Muscle of leg (tissue), 11 donors: ENCODE measurements around the gene PTPN22. TPM values are rescaled to one million over a fixed set of nuclear protein-coding genes. Genes with fewer than 3 reads are reported as not detected.

Experiments used
- DNase-seq: peaks from one replicate; pipeline ENCODE4 v3.0.0; 2013
- H3K27ac ChIP-seq: one replicate; pipeline ENCODE4 v1.5.1; 2013; ENCODE audit warnings: mild to moderate bottlenecking, low read length, control low read depth
- H3K27me3 ChIP-seq: one replicate; pipeline ENCODE4 v1.6.1; 2013; ENCODE audit warnings: low read length; ENCODE audit not compliant: control insufficient read depth, insufficient read depth
- H3K36me3 ChIP-seq: one replicate; pipeline ENCODE4 v1.6.1; 2013; ENCODE audit warnings: low read length; ENCODE audit not compliant: control insufficient read depth, insufficient read depth
- H3K4me1 ChIP-seq: one replicate; pipeline ENCODE4 v1.6.1; 2013; ENCODE audit warnings: low read length; ENCODE audit not compliant: control insufficient read depth, insufficient read depth
- H3K4me3 ChIP-seq: one replicate; pipeline ENCODE4 v1.5.1; 2013; ENCODE audit warnings: low read length, control low read depth
- H3K9me3 ChIP-seq: replicated peaks from 2 replicates; pipeline ENCODE4 v1.6.1; 2013; ENCODE audit warnings: low read depth, low read length; ENCODE audit not compliant: control insufficient read depth
- WGBS: methylation state at CpG from one replicate; pipeline ENCODE4 v1.1.5; 2013; ENCODE audit warnings: missing lambda C conversion rate; ENCODE audit not compliant: insufficient coverage; 5-methylcytosine and 5-hydroxymethylcytosine counted together
- polyA plus RNA-seq, 8 donors: library from polyadenylated mRNA; unstranded; fragments of 120-200 nt; gene quantifications; one replicate each; pipeline versions ENCODE4 v1.2.1 to v1.2.3, GENCODE V29; 2013; ENCODE audit warnings: inconsistent platforms in 1 of 8, low replicate concordance in 1 of 8; ENCODE audit not compliant: insufficient read length in 8 of 8, insufficient read depth in 1 of 8
- total RNA-seq: library from RNA; stranded (reverse); fragments of 120-200 nt; gene quantifications from one replicate; pipeline ENCODE4 v1.2.4, GENCODE V29; 2013

PTPN22 gene
- total and polyA plus RNA-seq, 9 donors = 0.20 to 0.65 (median 0.37) TPM

GRCh38 chr1:113802367-113803007 lies 69.0 kb downstream of the PTPN22 start:
- H3K36me3 ChIP-seq = no peaks in the 10 kb centered on the region
- H3K4me1 ChIP-seq = no peaks in the 10 kb centered on the region
- no CpG with 5 or more reads among the region's 3 CpGs for WGBS
- H3K4me3 ChIP-seq = no peak overlapping the region
- H3K27ac ChIP-seq = no peak overlapping the region
- no peaks in the 10 kb centered on the region for H3K27me3 ChIP-seq
- H3K9me3 ChIP-seq = no peaks in the 10 kb centered on the region
- no peak for DNase-seq

GRCh38 chr1:113800487-113800886 lies 71.0 kb downstream of the PTPN22 start:
- H3K27ac ChIP-seq = no peak overlapping the region
- no CpG with 5 or more reads among the region's 3 CpGs for WGBS
- peaks cover 2% of the 10 kb centered on the region for H3K36me3 ChIP-seq
- H3K4me1 ChIP-seq = no peaks in the 10 kb centered on the region
- H3K9me3 ChIP-seq = no peaks in the 10 kb centered on the region
- no peaks in the 10 kb centered on the region for H3K27me3 ChIP-seq
- DNase-seq = no peak
- H3K4me3 ChIP-seq = no peak overlapping the region

DNA sequence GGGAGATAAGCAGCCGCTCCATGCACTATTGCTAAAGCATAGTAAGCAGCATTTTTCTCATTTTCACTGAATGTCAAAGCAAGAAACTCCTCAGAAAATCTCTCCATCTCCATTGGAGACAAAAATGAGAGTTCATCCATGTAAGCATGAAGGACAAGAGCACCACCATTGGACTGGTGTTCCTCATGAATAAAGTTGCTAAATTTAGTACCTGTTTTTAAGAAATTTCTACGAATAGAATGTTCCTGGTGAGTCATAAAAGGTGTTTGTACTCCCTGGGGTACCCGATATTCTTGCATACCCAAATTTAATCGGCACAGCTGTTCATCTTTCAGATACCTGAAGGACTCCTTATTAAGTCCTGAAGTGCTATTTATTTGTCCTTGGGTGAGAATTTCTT lies 74.0 kb downstream of the PTPN22 start:
- WGBS = 100% methylated on average over 3 of the region's 4 CpGs
- H3K4me1 ChIP-seq = no peaks in the 10 kb centered on the region

DNA sequence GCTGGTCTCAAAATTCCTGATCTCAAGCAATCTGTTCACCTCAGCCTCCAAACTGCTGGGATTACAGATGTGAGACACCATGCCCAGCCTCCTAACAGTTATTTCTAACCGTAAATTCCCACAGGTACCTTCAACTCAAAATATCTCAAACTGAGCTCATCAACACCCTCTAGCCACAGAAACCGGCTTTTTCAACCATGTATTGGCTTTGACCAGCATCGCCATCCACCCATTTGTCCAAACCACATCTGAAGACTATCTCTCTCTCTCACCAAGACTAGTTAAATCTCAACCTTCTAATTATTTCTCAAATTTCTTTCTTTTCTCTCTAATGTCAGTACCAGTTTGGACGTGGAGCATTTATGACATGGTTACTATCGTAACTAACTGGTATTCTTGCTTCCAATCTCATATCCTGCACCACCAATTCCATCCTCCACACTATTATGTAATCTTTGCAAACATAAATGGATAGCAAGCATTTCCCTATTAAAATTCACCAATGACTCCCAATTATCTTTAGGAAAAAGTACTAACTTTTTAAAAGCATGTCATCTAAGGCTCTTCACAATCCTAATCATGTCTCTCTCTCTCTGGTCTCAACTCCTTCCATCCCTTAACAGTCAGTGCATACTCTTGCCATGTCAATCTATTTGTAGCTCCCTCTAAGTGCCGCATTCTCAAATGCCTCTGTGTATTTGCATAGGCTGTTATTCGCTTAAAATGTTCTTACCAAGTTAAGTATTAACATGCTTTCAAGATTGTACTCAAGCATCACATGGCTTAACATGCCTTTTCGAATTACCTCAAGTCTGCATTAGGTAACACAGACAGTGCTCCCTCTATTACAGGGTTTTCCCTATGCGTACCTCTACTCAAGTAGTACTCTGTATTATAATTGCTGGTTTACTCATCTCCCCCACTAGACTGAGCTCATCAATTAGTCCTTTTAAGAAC lies 77.4 kb downstream of the PTPN22 start:
- 97% methylated on average over 5 of the region's 9 CpGs for WGBS
- H3K4me1 ChIP-seq = no peaks in the 10 kb centered on the region

More for the DNA sequence above, 74.0 kb downstream of the PTPN22 start:
- H3K4me3 ChIP-seq = no peak overlapping the region
- peaks cover 3% of the 10 kb centered on the region for H3K36me3 ChIP-seq
- DNase-seq = no peak
- H3K27ac ChIP-seq = no peak overlapping the region
- H3K27me3 ChIP-seq = no peaks in the 10 kb centered on the region
- no peaks in the 10 kb centered on the region for H3K9me3 ChIP-seq

GRCh38 chr1:113792986-113793385 lies 78.5 kb downstream of the PTPN22 start:
- Histone ChIP-seq H3K27me3 (no peaks in the 10 kb centered on the region), H3K27ac (no peak overlapping the region), H3K4me3 (no peak overlapping the region), H3K36me3 (peaks cover 9% of the 10 kb centered on the region), H3K4me1 (no peaks in the 10 kb centered on the region), H3K9me3 (no peaks in the 10 kb centered on the region)
- no peak for DNase-seq
- 60% methylated on average over 1 of the region's 1 CpG for WGBS

More for the DNA sequence above, 77.4 kb downstream of the PTPN22 start:
- Histone ChIP-seq H3K27ac (no peak overlapping the region), H3K36me3 (peaks cover 9% of the 10 kb centered on the region), H3K9me3 (no peaks in the 10 kb centered on the region), H3K27me3 (no peaks in the 10 kb centered on the region), H3K4me3 (no peak overlapping the region)
- no peak for DNase-seq

GRCh38 chr1:113792471-113792870 lies 79.0 kb downstream of the PTPN22 start:
- H3K4me3 ChIP-seq = no peak overlapping the region
- H3K4me1 ChIP-seq = no peaks in the 10 kb centered on the region
- no peaks in the 10 kb centered on the region for H3K27me3 ChIP-seq
- H3K36me3 ChIP-seq = peaks cover 9% of the 10 kb centered on the region
- no CpG with 5 or more reads among the region's 5 CpGs for WGBS
- no peak overlapping the region for H3K27ac ChIP-seq
- no peaks in the 10 kb centered on the region for H3K9me3 ChIP-seq
- DNase-seq = no peak

GRCh38 chr1:113788802-113789201 lies 82.7 kb downstream of the PTPN22 start:
- Histone ChIP-seq H3K9me3 (no peaks in the 10 kb centered on the region), H3K4me1 (peaks cover 5% of the 10 kb centered on the region), H3K4me3 (no peak overlapping the region), H3K36me3 (peaks cover 7% of the 10 kb centered on the region), H3K27ac (no peak overlapping the region), H3K27me3 (no peaks in the 10 kb centered on the region)
- DNase-seq = no peak
- WGBS = no CpG with 5 or more reads among the region's 3 CpGs

DNA sequence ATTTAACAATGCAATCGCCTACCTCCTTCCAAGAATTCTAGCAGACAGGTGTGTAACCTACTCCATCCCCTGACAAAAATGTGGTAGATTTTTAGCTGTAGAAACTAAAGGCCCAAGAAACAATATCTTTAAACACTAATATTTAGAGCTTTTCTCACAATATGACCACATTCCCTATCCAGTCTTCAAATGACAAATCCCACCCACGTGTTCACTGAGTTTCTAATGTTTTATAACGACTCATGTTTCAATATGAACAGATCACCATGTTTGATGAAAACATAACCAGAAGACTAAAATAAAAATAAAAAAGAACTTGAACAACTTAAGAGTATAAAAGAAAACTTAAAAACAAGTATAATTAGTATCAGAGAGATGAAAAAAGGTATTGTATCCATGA lies 83.8 kb downstream of the PTPN22 start:
- Histone ChIP-seq H3K27me3 (no peaks in the 10 kb centered on the region), H3K4me1 (peaks cover 10% of the 10 kb centered on the region), H3K4me3 (no peak overlapping the region), H3K36me3 (peaks cover 7% of the 10 kb centered on the region), H3K27ac (no peak overlapping the region), H3K9me3 (no peaks in the 10 kb centered on the region)
- no CpG with 5 or more reads among the region's 3 CpGs for WGBS
- DNase-seq = no peak

DNA sequence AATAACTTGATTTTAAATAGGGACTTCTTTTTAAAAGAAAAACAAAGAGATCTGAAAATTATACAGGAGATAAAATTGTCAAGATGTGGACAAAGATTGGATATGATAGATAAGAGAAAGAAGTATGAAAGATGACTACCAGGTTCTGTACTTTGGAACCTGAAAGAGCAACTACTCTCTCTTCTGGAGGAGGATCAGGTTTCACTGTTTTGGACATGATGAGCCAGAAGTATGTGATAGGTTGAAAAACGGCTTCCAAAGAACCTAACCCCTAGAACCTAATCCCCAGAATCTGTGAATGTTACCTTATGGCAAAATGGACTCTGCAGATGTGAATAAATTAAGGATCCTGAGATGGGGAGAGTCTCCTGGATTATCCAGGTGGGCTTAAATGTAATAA lies 85.4 kb downstream of the PTPN22 start:
- Histone ChIP-seq H3K9me3 (no peaks in the 10 kb centered on the region), H3K4me3 (no peak overlapping the region), H3K27me3 (no peaks in the 10 kb centered on the region), H3K4me1 (peaks cover 14% of the 10 kb centered on the region), H3K36me3 (peaks cover 3% of the 10 kb centered on the region), H3K27ac (no peak overlapping the region)
- no peak for DNase-seq
- no CpG with 5 or more reads among the region's 1 CpG for WGBS

DNA sequence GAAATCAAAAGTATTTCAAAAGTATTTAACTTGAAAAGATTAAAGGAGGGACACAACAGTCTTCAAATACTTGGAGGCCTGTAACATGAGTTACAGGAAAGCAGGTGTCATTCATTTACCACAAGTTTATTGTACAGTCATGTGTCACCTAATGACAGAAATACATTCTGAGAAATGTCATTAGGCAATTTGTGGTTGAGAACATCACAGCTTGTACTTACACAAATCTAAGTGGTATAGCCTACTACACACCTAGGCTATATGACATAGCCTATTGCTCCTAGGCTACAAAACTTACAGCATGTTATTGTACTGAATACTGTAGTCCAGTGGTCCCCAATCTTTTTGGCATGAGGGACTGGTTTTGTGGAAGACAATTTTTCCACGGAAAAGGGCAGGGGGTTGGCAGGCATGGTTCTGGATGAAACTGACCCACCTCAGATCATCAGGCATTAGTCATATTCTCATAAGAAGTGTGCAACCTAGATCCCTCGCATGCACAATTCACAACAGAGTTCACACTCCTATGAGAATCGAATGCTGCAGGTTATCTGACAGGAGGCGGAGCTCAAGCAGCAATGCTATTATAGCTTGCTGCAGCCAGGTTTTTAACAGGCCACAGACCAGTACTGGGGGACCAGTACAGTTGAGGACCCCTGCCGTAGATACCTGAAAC lies 87.3 kb downstream of the PTPN22 start:
- H3K4me1 ChIP-seq = peaks cover 14% of the 10 kb centered on the region
- H3K9me3 ChIP-seq = no peaks in the 10 kb centered on the region
- H3K27me3 ChIP-seq = no peaks in the 10 kb centered on the region
- peak overlapping the region; percentile 32 for H3K27ac ChIP-seq
- 81% methylated on average over 2 of the region's 5 CpGs for WGBS
- peak; percentile 15 for DNase-seq
- H3K36me3 ChIP-seq = peaks cover under 1% of the 10 kb centered on the region
- H3K4me3 ChIP-seq = no peak overlapping the region
